Endodermal cell (in vitro differentiated cells): ENCODE data around the gene DPP10. TPM values are rescaled to one million over a fixed set of nuclear protein-coding genes. Genes with fewer than 3 reads are reported as not detected.

Experiments used
- DNase-seq: peaks from one replicate; pipeline ENCODE4 v3.0.0-alpha.2; 2017
- H3K27ac ChIP-seq: 2 replicates; pipeline ENCODE4 v1.5.1; 2013; ENCODE audit warnings: mild to moderate bottlenecking, low read depth, low read length, moderate library complexity
- H3K27me3 ChIP-seq: 2 replicates; pipeline ENCODE4 v1.6.1; 2013; ENCODE audit warnings: mild to moderate bottlenecking, low read length, moderate library complexity; ENCODE audit not compliant: insufficient read depth, control insufficient read depth, poor library complexity, severe bottlenecking
- H3K36me3 ChIP-seq: 2 replicates; pipeline ENCODE4 v1.7.0; 2013; ENCODE audit warnings: mild to moderate bottlenecking, low read length, moderate library complexity; ENCODE audit not compliant: control insufficient read depth, insufficient read depth
- H3K4me1 ChIP-seq: one replicate; pipeline ENCODE4 v1.7.0; 2013; ENCODE audit warnings: low read length; ENCODE audit not compliant: control insufficient read depth, insufficient read depth
- H3K4me3 ChIP-seq: 2 replicates; pipeline ENCODE4 v1.5.1; 2013; ENCODE audit warnings: mild to moderate bottlenecking, low read length, moderate library complexity
- H3K9ac ChIP-seq: 2 replicates; pipeline ENCODE4 v1.6.1; 2013; ENCODE audit warnings: mild to moderate bottlenecking, low read length, moderate library complexity; ENCODE audit not compliant: poor library complexity, severe bottlenecking; ENCODE audit errors: extremely low read depth
- H3K9me3 ChIP-seq: 2 replicates; pipeline ENCODE4 v1.6.1; 2013; ENCODE audit warnings: mild to moderate bottlenecking, low read length, moderate library complexity; ENCODE audit not compliant: control insufficient read depth
- H3K27ac Mint-ChIP-seq: 2 replicates; pipeline ENCODE4 v1.8.0; 2020; ENCODE audit warnings: mixed read lengths
- H3K27me3 Mint-ChIP-seq: 2 replicates; pipeline ENCODE4 v1.8.0; 2021; ENCODE audit warnings: mild to moderate bottlenecking, mixed read lengths; ENCODE audit not compliant: insufficient read depth
- H3K36me3 Mint-ChIP-seq: 2 replicates; pipeline ENCODE4 v1.8.0; 2020; ENCODE audit warnings: low read depth, mixed read lengths
- H3K4me1 Mint-ChIP-seq: 2 replicates; pipeline ENCODE4 v1.8.0; 2020; ENCODE audit warnings: mixed read lengths
- H3K4me3 Mint-ChIP-seq: 2 replicates; pipeline ENCODE4 v1.8.0; 2020; ENCODE audit warnings: mild to moderate bottlenecking, moderate library complexity, mixed read lengths
- H3K9me3 Mint-ChIP-seq: 2 replicates; pipeline ENCODE4 v1.8.0; 2020; ENCODE audit warnings: mild to moderate bottlenecking, mixed read lengths
- CTCF ChIP-seq: fragments of 200-600 bp; sonication (generic); conservative IDR thresholded peaks from 2 replicates; pipeline ENCODE4 v1.5.0; 2021; ENCODE audit warnings: antibody characterized with exemption, mild to moderate bottlenecking
- WGBS, 2 experiments: methylation state at CpG; one replicate each; pipeline versions ENCODE4 v1.1.5 to v1.1.7; 2013; ENCODE audit warnings: missing lambda C conversion rate in 2 of 2, mixed read lengths in 1 of 2; ENCODE audit not compliant: insufficient coverage in 1 of 2, insufficient read length in 1 of 2; 5-methylcytosine and 5-hydroxymethylcytosine counted together
- total RNA-seq, 2 donors: library from RNA; stranded (reverse); fragmentation: NEBNext Ultra II Directional in 1 of 2; extraction: Animal tissue kit (Norgen Biotek cat#: 25700) in 1 of 2; gene quantifications; 2 replicates in 1 of 2; 3 replicates in 1 of 2; pipeline ENCODE4 v1.2.1, GENCODE V29; 2021

Gene DPP10
- total RNA-seq, 2 donors from 2014 or later: 8.2 to 19.2 TPM

- H3K4me1 ChIP-seq: no peaks in the 10 kb centered on the region
- H3K4me3 Mint-ChIP-seq: no peak overlapping the region
- no peaks in the 10 kb centered on the region for H3K9me3 ChIP-seq
- H3K9me3 Mint-ChIP-seq: no peaks in the 10 kb centered on the region
- H3K36me3 ChIP-seq: no peaks in the 10 kb centered on the region
- no peak overlapping the region for H3K4me3 ChIP-seq
- no peak overlapping the region for H3K9ac ChIP-seq
- H3K4me1 Mint-ChIP-seq: no peaks in the 10 kb centered on the region
- H3K27ac ChIP-seq: no peak overlapping the region
- H3K27me3 Mint-ChIP-seq: no peaks in the 10 kb centered on the region
- no peaks in the 10 kb centered on the region for H3K36me3 Mint-ChIP-seq
- no peak for DNase-seq
- no peak overlapping the region for H3K27ac Mint-ChIP-seq
- whole genome bisulfite sequencing, 2 experiments: 91 to 92% methylated on average over 2 to 3 of the region's 3 CpGs
- no peaks in the 10 kb centered on the region for H3K27me3 ChIP-seq
- no peak for TF ChIP-seq CTCF
These were observed 1432.0 kb downstream of the DPP10 start for GRCh38 chr2:115874427-115874826.

GRCh38 chr2:115880558-115880957 lies 1438.1 kb downstream of the DPP10 start:
- no peaks in the 10 kb centered on the region for H3K27me3 ChIP-seq
- Mint-ChIP-seq H3K4me1 (no peaks in the 10 kb centered on the region), H3K27me3 (no peaks in the 10 kb centered on the region), H3K27ac (no peak overlapping the region), H3K4me3 (no peak overlapping the region), H3K36me3 (no peaks in the 10 kb centered on the region), H3K9me3 (no peaks in the 10 kb centered on the region)
- no peak overlapping the region for H3K27ac ChIP-seq
- H3K9ac ChIP-seq: no peak overlapping the region
- no peaks in the 10 kb centered on the region for H3K36me3 ChIP-seq
- TF ChIP-seq CTCF: peak; percentile 78
- no peaks in the 10 kb centered on the region for H3K4me1 ChIP-seq
- 100% methylated on average over 1 of the region's 1 CpG; no CpG with 5 or more reads in 1 of the 2 experiments for WGBS, 2 experiments
- no peak for DNase-seq
- no peaks in the 10 kb centered on the region for H3K9me3 ChIP-seq
- no peak overlapping the region for H3K4me3 ChIP-seq

GRCh38 chr2:115887209-115887776 lies 1444.9 kb downstream of the DPP10 start:
- DNase-seq: no peak
- WGBS, 2 experiments: 93 to 100% methylated on average over 1 of the region's 1 CpG
- H3K4me1 Mint-ChIP-seq: no peaks in the 10 kb centered on the region
- H3K9me3 ChIP-seq: peaks cover 6% of the 10 kb centered on the region
- H3K27me3 Mint-ChIP-seq: no peaks in the 10 kb centered on the region
- H3K9ac ChIP-seq: no peak overlapping the region
- H3K4me3 ChIP-seq: no peak overlapping the region
- H3K27ac Mint-ChIP-seq: no peak overlapping the region
- H3K9me3 Mint-ChIP-seq: peaks cover 33% of the 10 kb centered on the region
- H3K27ac ChIP-seq: no peak overlapping the region
- H3K4me3 Mint-ChIP-seq: no peak overlapping the region
- no peaks in the 10 kb centered on the region for H3K27me3 ChIP-seq
- no peaks in the 10 kb centered on the region for H3K36me3 ChIP-seq
- no peak for TF ChIP-seq CTCF
- no peaks in the 10 kb centered on the region for H3K36me3 Mint-ChIP-seq
- H3K4me1 ChIP-seq: no peaks in the 10 kb centered on the region
